OCI-LY7 (cell line): ENCODE measurements around the gene ANO2. TPM values are rescaled to one million over a fixed set of nuclear protein-coding genes. Genes with fewer than 3 reads are reported as not detected.

Experiments
- BruUV-seq: library from RNA; stranded (reverse); fragments of 400-500 nt; replicated peaks from 2 replicates; lab custom pipeline; 2021; lab: Mats Ljungman, UMichigan
- CTCF ChIA-PET: fragments of 300-600 bp; sonication (Branson Sonifier 250); formaldehyde crosslinking; loops from one replicate; lab custom pipeline; 2022; ENCODE audit warnings: antibody characterized with exemption; ENCODE audit not compliant: unreplicated experiment; lab: Charles Lee
- POLR2A ChIA-PET: fragments of 300-600 bp; sonication (Branson Sonifier 250); formaldehyde crosslinking; loops from one replicate; lab custom pipeline; 2022; ENCODE audit warnings: antibody characterized with exemption; lab: Charles Lee
- DNase-seq: peaks from one replicate; pipeline ENCODE4 v3.0.0-alpha.2; 2015; ENCODE audit warnings: low spot score
- H2AFZ ChIP-seq: fragments of 200-600 bp; sonication (generic), shearing (Covaris generic); 2 replicates; pipeline ENCODE4 v1.6.1; 2014; ENCODE audit warnings: mild to moderate bottlenecking, antibody characterized with exemption, low read length, moderate library complexity
- H3K27ac ChIP-seq: fragments of 200-600 bp; sonication (generic); 2 replicates; pipeline ENCODE4 v1.5.1; 2014; ENCODE audit warnings: mixed run types, low read depth, mild to moderate bottlenecking, moderate library complexity, low read length, inconsistent platforms; ENCODE audit not compliant: poor library complexity, severe bottlenecking
- H3K36me3 ChIP-seq: fragments of 200-600 bp; sonication (generic); 2 replicates; pipeline ENCODE4 v1.6.1; 2014; ENCODE audit warnings: mild to moderate bottlenecking, antibody characterized with exemption, low read length, moderate library complexity, mixed read lengths; ENCODE audit not compliant: insufficient read depth
- H3K4me1 ChIP-seq: fragments of 200-600 bp; sonication (generic); 2 replicates; pipeline ENCODE4 v1.5.1; 2014; ENCODE audit warnings: mild to moderate bottlenecking, low read length; ENCODE audit not compliant: insufficient read depth, poor library complexity, severe bottlenecking
- H3K4me2 ChIP-seq: fragments of 200-600 bp; sonication (generic); 2 replicates; pipeline ENCODE4 v1.6.1; 2014; ENCODE audit warnings: mild to moderate bottlenecking, low read length
- H3K4me3 ChIP-seq: fragments of 200-600 bp; sonication (generic); 2 replicates; pipeline ENCODE4 v1.5.1; 2014; ENCODE audit warnings: mild to moderate bottlenecking, low read depth, low read length; ENCODE audit not compliant: poor library complexity, severe bottlenecking
- H3K79me2 ChIP-seq: fragments of 200-600 bp; sonication (generic); 2 replicates; pipeline ENCODE4 v1.6.1; 2016; ENCODE audit warnings: low read depth, mild to moderate bottlenecking, low read length, moderate library complexity, mixed read lengths; ENCODE audit not compliant: insufficient read depth
- H3K9me2 ChIP-seq: fragments of 200-600 bp; sonication (generic); 2 replicates; pipeline ENCODE4 v1.6.1; 2016; ENCODE audit warnings: mild to moderate bottlenecking, low read length, mixed read lengths; ENCODE audit not compliant: insufficient read depth
- H3K9me3 ChIP-seq: fragments of 200-600 bp; sonication (generic); 2 replicates; pipeline ENCODE4 v1.6.1; 2014; ENCODE audit warnings: mild to moderate bottlenecking, mixed run types, low read length, mixed read lengths
- H4K20me1 ChIP-seq: fragments of 200-600 bp; sonication (generic); 2 replicates; pipeline ENCODE4 v1.6.1; 2014; ENCODE audit warnings: mild to moderate bottlenecking, antibody characterized with exemption, low read length, moderate library complexity, mixed read lengths; ENCODE audit not compliant: insufficient read depth
- EZH2phosphoT487 ChIP-seq: fragments of 200-600 bp; sonication (generic); IDR thresholded peaks from 2 replicates; pipeline ENCODE4 v1.6.1; 2018; ENCODE audit warnings: low read depth, borderline replicate concordance, mild to moderate bottlenecking, mixed run types, antibody characterized with exemption, low read length, moderate library complexity, mixed read lengths
- intact Hi-C: fragments of 100-400 bp; cut with micrococcal nuclease; formaldehyde crosslinking; loops from one replicate; pipeline ENCODE4 v1.10.0; 2022; ENCODE audit not compliant: unreplicated experiment
- total RNA-seq, 2 experiments: library from RNA; depleted of rRNA in 1 of 2; stranded (reverse); fragments of >200 nt in 1 of 2; shearing (Covaris generic) in 1 of 2; gene quantifications; 2 replicates each; pipeline ENCODE4 v1.2.3, GENCODE V29; 2014 to 2022
- TF ChIP-seq, protein P1 (sequence below): fragments of 200-600 bp; sonication (generic); conservative IDR thresholded peaks from 2 replicates; pipeline ENCODE4 v1.5.1; 2014; ENCODE audit warnings: mild to moderate bottlenecking, antibody characterized with exemption, low read length, moderate library complexity, mixed read lengths

Gene ANO2
- total RNA-seq, 2 experiments from 2014 or later: not detected

DNA sequence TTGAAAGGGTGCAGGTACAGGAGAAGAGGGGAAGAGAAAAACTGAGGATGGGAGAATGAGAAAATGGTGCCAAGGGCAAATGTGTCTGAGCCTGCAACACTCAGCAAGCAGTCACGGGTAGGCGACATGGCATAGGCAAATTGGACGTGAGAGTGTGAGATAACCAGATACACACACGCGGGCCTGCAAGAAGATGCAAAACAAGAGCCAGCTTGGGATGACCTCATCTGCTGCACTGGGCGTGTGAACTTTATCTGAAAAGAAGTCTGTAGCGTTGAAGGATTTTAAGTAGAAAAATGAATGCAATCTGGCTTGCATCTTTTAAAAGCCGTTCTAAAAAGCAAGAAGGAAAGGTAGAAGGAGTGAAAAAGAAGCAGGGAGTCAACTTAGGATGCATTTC lies 352.7 kb downstream of the ANO2 start:
- H3K9me2 ChIP-seq: no peaks in the 10 kb centered on the region
- POLR2A ChIA-PET: no interaction called here
- no peaks in the 10 kb centered on the region for H3K79me2 ChIP-seq
- TF ChIP-seq EZH2phosphoT487: no peak
- TF ChIP-seq, protein P1, sequence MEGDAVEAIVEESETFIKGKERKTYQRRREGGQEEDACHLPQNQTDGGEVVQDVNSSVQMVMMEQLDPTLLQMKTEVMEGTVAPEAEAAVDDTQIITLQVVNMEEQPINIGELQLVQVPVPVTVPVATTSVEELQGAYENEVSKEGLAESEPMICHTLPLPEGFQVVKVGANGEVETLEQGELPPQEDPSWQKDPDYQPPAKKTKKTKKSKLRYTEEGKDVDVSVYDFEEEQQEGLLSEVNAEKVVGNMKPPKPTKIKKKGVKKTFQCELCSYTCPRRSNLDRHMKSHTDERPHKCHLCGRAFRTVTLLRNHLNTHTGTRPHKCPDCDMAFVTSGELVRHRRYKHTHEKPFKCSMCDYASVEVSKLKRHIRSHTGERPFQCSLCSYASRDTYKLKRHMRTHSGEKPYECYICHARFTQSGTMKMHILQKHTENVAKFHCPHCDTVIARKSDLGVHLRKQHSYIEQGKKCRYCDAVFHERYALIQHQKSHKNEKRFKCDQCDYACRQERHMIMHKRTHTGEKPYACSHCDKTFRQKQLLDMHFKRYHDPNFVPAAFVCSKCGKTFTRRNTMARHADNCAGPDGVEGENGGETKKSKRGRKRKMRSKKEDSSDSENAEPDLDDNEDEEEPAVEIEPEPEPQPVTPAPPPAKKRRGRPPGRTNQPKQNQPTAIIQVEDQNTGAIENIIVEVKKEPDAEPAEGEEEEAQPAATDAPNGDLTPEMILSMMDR: no peak
- no peak overlapping the region for H3K4me2 ChIP-seq
- no TSS peak for BruUV-seq
- no peaks in the 10 kb centered on the region for H3K36me3 ChIP-seq
- DNase-seq: no peak
- no peak overlapping the region for H3K27ac ChIP-seq
- H3K4me3 ChIP-seq: no peak overlapping the region
- H3K4me1 ChIP-seq: no peaks in the 10 kb centered on the region
- no peaks in the 10 kb centered on the region for H4K20me1 ChIP-seq
- CTCF ChIA-PET: no interaction called here
- no peaks in the 10 kb centered on the region for H3K9me3 ChIP-seq
- intact Hi-C loops: no loop called here
- H2AFZ ChIP-seq: no peak overlapping the region

DNA sequence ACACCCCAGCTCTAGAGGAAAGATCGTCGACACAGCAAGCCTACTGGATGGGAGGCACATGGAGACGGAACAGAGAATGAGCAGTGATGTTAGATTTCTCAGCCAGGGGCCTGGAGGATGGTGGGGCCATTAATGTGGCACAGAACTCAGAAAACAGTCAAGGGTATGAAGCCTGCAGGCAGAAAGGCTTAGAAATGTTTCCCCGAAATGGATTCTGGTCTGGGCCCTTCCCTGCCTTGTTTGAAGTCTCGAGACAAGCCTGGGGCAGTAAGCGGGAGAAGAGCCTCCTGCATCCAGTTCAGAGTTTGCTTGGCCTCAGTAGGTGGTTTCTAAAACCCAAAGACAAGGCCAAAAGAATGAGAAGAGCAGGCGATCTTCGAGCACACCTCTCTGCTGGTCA lies 354.7 kb downstream of the ANO2 start:
- Histone ChIP-seq H2AFZ (no peak overlapping the region), H3K36me3 (no peaks in the 10 kb centered on the region), H3K9me2 (no peaks in the 10 kb centered on the region), H4K20me1 (no peaks in the 10 kb centered on the region), H3K27ac (no peak overlapping the region), H3K4me1 (no peaks in the 10 kb centered on the region), H3K4me2 (no peak overlapping the region), H3K79me2 (no peaks in the 10 kb centered on the region), H3K9me3 (no peaks in the 10 kb centered on the region), H3K4me3 (no peak overlapping the region)
- TF ChIP-seq, protein P1: no peak
- TF ChIP-seq EZH2phosphoT487: no peak
- BruUV-seq: no TSS peak
- intact Hi-C loops: no loop called here
- ChIA-PET CTCF (no interaction called here), POLR2A (no interaction called here)
- no peak for DNase-seq

DNA sequence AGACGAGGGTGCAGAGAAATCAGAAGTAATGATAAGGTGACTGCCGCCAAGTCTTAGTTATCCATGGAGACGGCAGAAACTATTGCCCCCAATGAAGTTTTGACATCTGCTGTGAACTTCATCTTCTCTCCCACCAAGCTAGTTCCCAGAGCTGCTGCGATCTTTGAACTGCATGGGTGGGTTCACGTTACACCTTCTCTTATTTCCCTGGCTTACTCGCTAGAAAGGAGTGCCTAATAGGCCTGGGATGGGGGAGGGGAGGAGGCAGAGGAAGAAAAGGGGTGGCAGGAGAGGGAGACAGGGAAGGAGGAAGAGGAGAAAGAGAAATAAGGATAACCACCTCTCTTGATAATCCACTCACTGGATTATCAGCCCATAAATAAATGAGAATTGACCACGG lies 356.0 kb downstream of the ANO2 start:
- no peak for DNase-seq
- no peak overlapping the region for H3K4me3 ChIP-seq
- no peaks in the 10 kb centered on the region for H3K79me2 ChIP-seq
- CTCF ChIA-PET: no interaction called here
- intact Hi-C loops: no loop called here
- no peak overlapping the region for H2AFZ ChIP-seq
- no peaks in the 10 kb centered on the region for H4K20me1 ChIP-seq
- H3K9me3 ChIP-seq: no peaks in the 10 kb centered on the region
- no peaks in the 10 kb centered on the region for H3K4me1 ChIP-seq
- H3K9me2 ChIP-seq: no peaks in the 10 kb centered on the region
- POLR2A ChIA-PET: no interaction called here
- no peak overlapping the region for H3K27ac ChIP-seq
- no peaks in the 10 kb centered on the region for H3K36me3 ChIP-seq
- H3K4me2 ChIP-seq: no peak overlapping the region
- no TSS peak for BruUV-seq
- TF ChIP-seq, protein P1: no peak
- no peak for TF ChIP-seq EZH2phosphoT487
